HG02763 (cell line): ENCODE results near the gene LIPH.
"Not testable (repeated sequence)": the region's sequence is repeated elsewhere in the genome, so short reads cannot be mapped to it uniquely, and the experiment has no call there.

Source experiments
- ATAC-seq: cut with Tn5 transposase; IDR thresholded peaks from one replicate; pipeline ENCODE4 v1.9.1; 2021; ENCODE audit warnings: mild to moderate bottlenecking, moderate library complexity; ENCODE audit not compliant: unreplicated experiment

Gene LIPH

GRCh38 chr3:185552358-185552877 lies at the start of gene LIPH:
Gene LIPH (minus strand): TSS chr3:185552588. CDS start chr3:185552471, 117 bp downstream.
- ATAC-seq = peak; percentile 82

GRCh38 chr3:185595526-185595925 lies 43.1 kb upstream of the LIPH start:
- no peak for ATAC-seq

GRCh38 chr3:185594073-185594472 lies 41.7 kb upstream of the LIPH start:
- no peak for ATAC-seq

- no peak for ATAC-seq
These were observed 34.3 kb upstream of the LIPH start for GRCh38 chr3:185586686-185587039.

- ATAC-seq = peak; percentile 97
These were observed 33.7 kb upstream of the LIPH start, which contains the start of gene SENP2 for GRCh38 chr3:185585859-185586685. Gene SENP2 (plus strand): TSS chr3:185586295. CDS start chr3:185586414, 119 bp downstream.

- no peak for ATAC-seq
These were observed 33.1 kb upstream of the LIPH start for GRCh38 chr3:185585518-185585858.

GRCh38 chr3:185584686-185585085 lies 32.3 kb upstream of the LIPH start:
- no peak for ATAC-seq

- ATAC-seq = no peak
These were observed 31.5 kb upstream of the LIPH start for GRCh38 chr3:185583925-185584324.

GRCh38 chr3:185582871-185583270 lies 30.5 kb upstream of the LIPH start:
- ATAC-seq = no peak

- ATAC-seq = no peak
These were observed 29.8 kb upstream of the LIPH start for GRCh38 chr3:185582236-185582635.

GRCh38 chr3:185575108-185575869 lies 22.9 kb upstream of the LIPH start:
- not testable (repeated sequence) for ATAC-seq

GRCh38 chr3:185572183-185572582 lies 19.8 kb upstream of the LIPH start:
- ATAC-seq = no peak

- ATAC-seq = no peak
These were observed 9.6 kb upstream of the LIPH start for GRCh38 chr3:185561958-185562357.

GRCh38 chr3:185561374-185561943 lies 9.1 kb upstream of the LIPH start:
- ATAC-seq = no peak

GRCh38 chr3:185560676-185561075 lies 8.3 kb upstream of the LIPH start:
- no peak for ATAC-seq

GRCh38 chr3:185559706-185560090 lies 7.3 kb upstream of the LIPH start:
- ATAC-seq = no peak

GRCh38 chr3:185558395-185558794 lies 6.0 kb upstream of the LIPH start:
- ATAC-seq = no peak

GRCh38 chr3:185556640-185557039 lies 4.3 kb upstream of the LIPH start:
- not testable (repeated sequence) for ATAC-seq

- ATAC-seq = no peak
These were observed 3.5 kb upstream of the LIPH start for GRCh38 chr3:185555860-185556347.

- ATAC-seq = no peak
These were observed 2.7 kb upstream of the LIPH start for GRCh38 chr3:185555101-185555501.

- no peak for ATAC-seq
These were observed 2.7 kb downstream of the LIPH start for GRCh38 chr3:185549651-185550111.
